Endometrial microvascular endothelial cells (primary cell): ENCODE results near the gene FCN2. TPM values are rescaled to one million over a fixed set of nuclear protein-coding genes. Genes with fewer than 3 reads are reported as not detected.

Experiments used
- in situ Hi-C: cut with HindIII; loops from 2 replicates; pipeline ENCODE4 v1.10.0; 2017; ENCODE audit warnings: low sequenced_read_pairs, low pct_unique_long_range_greater_than_20kb; ENCODE audit errors: inconsistent ontology term
- total RNA-seq: library from RNA; depleted of rRNA; stranded (reverse); fragments of >200 nt; gene quantifications from one replicate; pipeline ENCODE4 v1.2.3, GENCODE V29; 2015; ENCODE audit errors: inconsistent ontology term

The FCN2 gene
- total RNA-seq, 1 donor from 2014 or later, result not detected

DNA sequence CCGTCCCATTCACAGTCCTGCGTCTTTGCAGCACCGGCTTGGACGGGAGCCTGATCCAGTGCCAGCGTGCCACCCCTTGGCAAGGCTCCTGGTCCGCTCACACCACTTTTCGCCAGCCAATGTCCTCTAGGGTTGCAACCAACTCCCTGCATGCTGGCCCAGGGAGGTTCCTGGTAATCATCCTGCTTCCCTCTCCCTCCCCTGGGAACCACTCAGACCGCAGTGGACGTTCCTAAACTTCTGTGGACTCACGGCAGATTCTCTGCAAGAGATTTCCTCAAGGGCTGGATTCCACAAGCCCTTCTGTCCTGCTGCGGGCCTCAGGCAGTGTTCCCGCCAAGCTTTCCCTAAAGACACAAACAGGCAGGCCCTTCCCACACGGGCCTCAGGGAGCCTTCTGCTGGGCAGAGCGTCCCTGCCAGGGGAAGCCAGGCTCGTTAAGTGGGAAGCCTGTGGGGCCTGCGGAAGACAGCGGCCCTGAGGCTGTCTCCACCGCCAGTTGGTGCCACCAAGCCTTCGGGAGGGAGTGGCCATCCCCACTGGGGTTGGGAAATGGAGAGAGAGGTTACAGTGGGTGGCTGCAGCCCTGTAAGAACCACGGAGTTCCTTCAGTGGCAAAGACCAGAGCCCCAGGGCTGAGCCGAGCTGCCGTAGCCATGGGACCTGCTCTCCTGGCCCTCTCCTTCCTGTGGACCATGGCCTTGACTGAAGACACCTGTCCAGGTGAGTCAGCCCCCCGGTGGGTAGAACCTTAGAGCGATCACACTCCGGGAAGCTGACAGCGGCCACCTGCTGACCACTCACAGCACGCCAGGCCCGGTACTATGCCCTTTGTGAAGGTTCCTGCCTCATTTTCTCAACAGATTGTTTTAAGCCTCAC lies 16.4 kb upstream of the FCN2 start:
- in situ Hi-C loops, result no loop called here

DNA sequence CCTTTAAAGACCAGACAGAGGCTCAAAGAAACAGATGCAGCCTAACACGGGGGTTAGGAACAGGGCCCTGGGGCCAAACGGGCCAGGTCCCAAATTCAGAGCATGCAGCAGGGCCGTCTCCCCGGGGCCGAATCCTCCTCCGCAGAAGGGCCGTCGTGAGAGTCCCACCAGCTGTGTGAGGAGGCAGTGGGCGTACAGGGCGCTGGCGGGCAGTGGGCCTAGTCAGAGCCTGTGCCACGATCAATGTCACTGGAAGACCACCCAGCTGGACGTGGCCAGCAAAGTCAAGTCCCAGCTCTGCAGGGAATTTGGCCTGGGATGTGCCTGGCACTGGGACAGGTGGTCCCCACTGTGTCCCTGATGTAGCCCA lies 15.8 kb upstream of the FCN2 start:
- in situ Hi-C loops, result no loop called here

GRCh38 chr9:134867917-134868750 lies 12.5 kb upstream of the FCN2 start:
- in situ Hi-C loops, result no loop called here

GRCh38 chr9:134868751-134869553 lies 11.7 kb upstream of the FCN2 start:
- in situ Hi-C loops, result no loop called here

- in situ Hi-C loops, result no loop called here
Measured at GRCh38 chr9:134869554-134870300, 10.9 kb upstream of the FCN2 start.

- in situ Hi-C loops, result no loop called here
Measured at GRCh38 chr9:134870301-134870694, 10.3 kb upstream of the FCN2 start.

GRCh38 chr9:134870746-134871662 lies 9.6 kb upstream of the FCN2 start:
- in situ Hi-C loops, result no loop called here

- in situ Hi-C loops, result no loop called here
Measured at GRCh38 chr9:134871697-134872340, 8.8 kb upstream of the FCN2 start.

DNA sequence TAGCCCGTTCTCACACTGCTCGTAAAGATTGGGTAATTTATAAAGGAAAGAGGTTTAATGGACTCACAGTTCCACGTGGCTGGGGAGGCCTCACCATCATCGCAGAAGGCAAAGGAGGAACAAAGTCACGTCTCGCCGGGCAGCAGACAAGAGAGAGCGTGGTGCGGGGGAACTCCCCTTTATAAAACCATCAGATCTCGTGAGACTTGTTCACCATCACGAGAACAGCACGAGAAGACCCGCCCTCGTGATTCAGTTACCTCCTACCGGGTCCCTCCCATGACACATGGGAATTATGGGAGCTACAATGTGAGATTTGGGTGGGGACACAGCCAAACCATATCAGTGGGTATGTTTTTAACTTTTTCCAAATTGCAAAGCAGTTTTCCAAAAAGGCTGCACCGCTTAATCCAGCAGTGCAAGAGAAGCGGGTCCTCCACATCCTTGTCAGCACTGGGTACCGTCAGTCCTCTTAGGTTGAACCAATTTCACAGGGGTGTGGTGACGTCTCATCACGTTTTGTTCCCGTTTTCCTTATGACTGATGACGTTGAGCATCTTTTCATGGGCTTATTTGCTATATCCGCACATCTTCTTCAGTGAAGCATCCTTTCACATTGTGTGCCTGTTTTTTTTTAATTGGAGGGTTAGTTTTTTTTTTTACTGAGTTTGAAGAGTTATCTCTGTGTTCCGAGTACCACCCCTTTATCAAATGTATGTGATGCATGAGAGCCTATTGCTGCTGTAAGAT lies 8.0 kb upstream of the FCN2 start:
- in situ Hi-C loops, result no loop called here

DNA sequence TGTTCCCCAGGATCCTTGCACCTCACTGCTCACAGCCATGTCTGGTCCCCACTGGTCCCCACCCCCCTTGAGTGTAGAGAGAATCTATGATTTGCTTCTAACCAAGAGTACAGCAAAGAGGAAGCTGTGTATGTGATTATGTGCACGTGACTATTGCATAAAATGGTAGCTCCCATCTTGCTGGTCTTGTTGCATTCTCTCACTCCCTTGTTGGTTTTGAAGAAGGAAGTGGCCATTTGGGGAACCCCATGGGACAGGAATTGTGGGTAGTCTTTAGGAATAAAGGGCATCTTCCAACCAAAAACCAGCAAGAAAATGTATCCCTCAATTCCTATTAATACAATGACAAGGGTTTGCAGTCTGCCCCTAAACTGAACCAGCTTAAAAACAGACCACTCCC lies 5.2 kb upstream of the FCN2 start:
- in situ Hi-C loops, result no loop called here

- in situ Hi-C loops, result no loop called here
Measured at GRCh38 chr9:134877541-134877940, 3.1 kb upstream of the FCN2 start.

DNA sequence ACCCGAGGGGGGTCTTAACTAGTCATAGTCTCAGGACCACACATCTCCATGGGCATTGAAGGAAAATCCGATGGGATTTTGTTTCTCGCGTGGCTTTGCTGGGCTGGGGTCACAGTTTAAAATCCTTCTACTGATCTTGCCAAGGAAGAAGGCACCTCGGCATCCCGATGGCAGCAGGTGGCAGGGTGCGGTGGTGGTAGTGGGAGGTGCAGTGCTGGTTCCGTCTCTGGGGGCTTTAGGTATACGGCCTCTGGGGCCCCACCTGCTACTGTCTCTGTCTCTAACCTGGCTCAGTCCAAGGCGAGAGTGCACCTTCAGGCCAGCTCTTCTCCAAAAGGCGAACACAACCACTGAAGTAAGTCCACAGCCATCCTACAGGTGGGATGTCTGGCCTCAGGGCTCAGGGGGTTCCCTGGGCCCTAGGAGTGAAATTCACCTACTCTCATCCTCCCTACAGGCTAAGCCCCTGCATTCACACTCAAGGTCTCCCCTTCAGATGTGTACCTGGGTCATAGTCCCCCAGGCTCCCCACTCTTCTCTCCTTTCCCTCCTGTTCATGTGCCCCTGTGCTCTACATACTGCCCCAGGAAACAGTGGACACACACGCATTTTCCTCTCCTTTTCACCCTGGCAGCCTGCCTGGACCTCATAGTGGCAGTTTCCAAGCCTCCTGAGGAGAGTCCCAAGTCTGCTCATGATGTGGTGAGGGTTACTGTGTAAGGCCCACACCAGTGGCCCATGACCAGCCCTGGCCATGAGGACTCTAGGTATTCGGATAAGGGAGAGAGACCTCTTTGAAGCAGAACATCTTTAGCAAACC lies 736 bp upstream of the FCN2 start:
- in situ Hi-C loops, result no loop called here

DNA sequence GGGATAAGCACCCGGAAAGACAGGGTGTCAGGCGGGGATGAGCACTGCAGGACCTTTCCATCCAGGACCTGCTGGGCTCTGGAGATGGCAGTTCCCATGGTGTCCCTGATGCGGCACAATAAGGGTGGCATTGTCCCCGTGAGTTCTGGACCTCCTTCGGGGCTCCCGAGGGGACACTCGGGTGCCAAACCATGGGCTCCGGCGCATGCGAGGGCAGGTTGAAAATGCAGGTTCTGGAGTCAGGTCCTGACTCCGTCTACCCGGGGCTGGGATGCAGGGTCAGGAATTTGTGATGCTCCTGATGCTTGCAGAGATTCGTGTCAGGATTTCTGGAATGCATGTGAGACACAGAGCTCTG lies 682 bp downstream of the FCN2 start:
- in situ Hi-C loops, result no loop called here

DNA sequence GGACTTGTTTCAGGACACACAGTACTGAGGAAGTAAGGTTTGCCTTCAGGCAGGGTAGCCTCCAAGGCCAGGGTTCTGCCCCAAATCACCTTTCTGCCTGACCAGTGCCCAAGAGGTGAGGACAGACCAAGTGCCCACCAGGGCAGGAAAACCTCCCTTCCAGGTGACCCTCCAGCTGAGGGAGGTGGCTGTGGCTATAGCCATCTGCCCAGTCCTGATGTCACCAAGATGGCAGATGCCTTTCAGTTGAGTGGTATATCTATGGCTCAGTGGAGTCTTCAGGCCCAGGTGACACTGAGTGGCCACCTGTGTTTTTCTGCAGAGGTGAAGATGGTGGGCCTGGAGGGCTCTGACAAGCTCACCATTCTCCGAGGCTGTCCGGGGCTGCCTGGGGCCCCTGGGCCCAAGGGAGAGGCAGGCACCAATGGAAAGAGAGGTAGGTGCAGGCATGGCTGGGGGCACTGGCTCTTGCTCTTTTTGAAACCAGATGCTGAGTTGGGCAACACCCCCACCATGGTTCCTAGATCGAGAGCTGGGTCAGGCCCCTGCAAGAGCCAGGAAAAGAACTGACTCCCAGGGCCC lies 1.7 kb downstream of the FCN2 start:
- in situ Hi-C loops, result no loop called here

DNA sequence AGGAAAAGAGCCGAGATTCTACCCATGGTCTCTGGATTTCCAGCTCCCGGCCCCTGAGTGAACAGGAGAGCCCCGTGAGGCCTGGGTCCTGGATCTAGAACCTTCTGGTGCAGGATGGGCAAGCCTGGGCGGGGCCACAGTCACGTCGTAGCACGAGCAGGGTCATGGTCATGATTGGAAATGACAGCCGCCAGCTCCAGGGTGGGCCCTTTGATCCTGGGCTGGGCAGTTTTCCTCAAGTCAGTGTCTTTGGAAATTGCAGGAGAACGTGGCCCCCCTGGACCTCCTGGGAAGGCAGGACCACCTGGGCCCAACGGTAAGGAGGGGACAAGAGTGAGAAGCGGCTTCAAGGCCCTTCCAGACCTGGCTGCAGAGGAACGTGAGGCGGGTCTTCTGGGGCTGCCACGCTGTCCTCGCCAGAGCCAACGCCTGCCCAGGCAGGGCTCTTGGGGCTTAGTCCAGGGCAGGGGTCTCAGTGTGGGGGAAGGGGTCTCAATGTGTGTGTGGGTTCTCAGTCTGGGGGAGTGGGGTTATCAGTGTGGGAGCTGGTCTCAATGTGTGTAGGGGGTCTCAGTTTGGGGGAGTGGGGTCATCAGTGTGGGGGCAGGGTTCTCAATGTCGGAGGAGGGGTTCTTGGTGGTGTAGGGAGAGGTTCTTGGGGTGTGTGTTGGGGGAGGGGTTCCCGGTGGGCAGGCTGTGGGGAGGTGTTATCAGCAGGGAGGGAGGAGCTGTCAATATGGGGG lies 2.6 kb downstream of the FCN2 start:
- in situ Hi-C loops, result no loop called here
